Ascending aorta (tissue), 2 donors: ENCODE measurements around the gene PADI3. TPM values are rescaled to one million over a fixed set of nuclear protein-coding genes. Genes with fewer than 3 reads are reported as not detected.

ENCODE experiments used
- DNase-seq, 2 donors: peaks; one replicate each; pipeline ENCODE4 v3.0.0-alpha.2; 2019; ENCODE audit warnings: low spot score in 2 of 2
- H3K27ac ChIP-seq, 2 donors: fragments of 200-600 bp; sonication (generic); one replicate each; pipeline ENCODE4 v1.5.1; 2016 to 2017; ENCODE audit warnings: mild to moderate bottlenecking in 1 of 2
- H3K27me3 ChIP-seq: fragments of 200-600 bp; sonication (generic); one replicate; pipeline ENCODE4 v1.5.1; 2017
- H3K36me3 ChIP-seq, 2 donors: fragments of 200-600 bp; sonication (generic); one replicate each; pipeline ENCODE4 v1.5.1; 2016
- H3K4me1 ChIP-seq, 2 donors: fragments of 200-600 bp; sonication (generic); one replicate each; pipeline ENCODE4 v1.5.1; 2016 to 2017; ENCODE audit warnings: mild to moderate bottlenecking in 1 of 2
- H3K4me3 ChIP-seq, 2 donors: fragments of 200-600 bp; sonication (generic); one replicate each; pipeline ENCODE4 v1.5.1; 2016 to 2017; ENCODE audit warnings: mild to moderate bottlenecking in 1 of 2
- H3K9me3 ChIP-seq, 2 donors: fragments of 200-600 bp; sonication (generic); one replicate each; pipeline ENCODE4 v1.5.1; 2016
- intact Hi-C: fragments of 100-400 bp; cut with DNase I; formaldehyde crosslinking; loops from one replicate; pipeline ENCODE4 v1.15.1; 2023
- total RNA-seq: library from RNA; depleted of rRNA; stranded (reverse); fragments of >200 nt; gene quantifications from one replicate; pipeline ENCODE4 v1.1.0, GENCODE V29; 2016
- TF ChIP-seq, protein P1 (sequence below), 3 experiments: fragments of 200-600 bp in 2 of 3; fragments of 450-650 bp in 1 of 3; sonication (generic) in 2 of 3; IDR thresholded peaks; one replicate each; pipeline ENCODE4 v1.5.1; 2016 to 2019; ENCODE audit warnings: antibody characterized with exemption in 3 of 3, mild to moderate bottlenecking in 1 of 3, moderate library complexity in 1 of 3

The PADI3 gene
- total RNA-seq, 1 donor from 2014 or later: not detected

DNA sequence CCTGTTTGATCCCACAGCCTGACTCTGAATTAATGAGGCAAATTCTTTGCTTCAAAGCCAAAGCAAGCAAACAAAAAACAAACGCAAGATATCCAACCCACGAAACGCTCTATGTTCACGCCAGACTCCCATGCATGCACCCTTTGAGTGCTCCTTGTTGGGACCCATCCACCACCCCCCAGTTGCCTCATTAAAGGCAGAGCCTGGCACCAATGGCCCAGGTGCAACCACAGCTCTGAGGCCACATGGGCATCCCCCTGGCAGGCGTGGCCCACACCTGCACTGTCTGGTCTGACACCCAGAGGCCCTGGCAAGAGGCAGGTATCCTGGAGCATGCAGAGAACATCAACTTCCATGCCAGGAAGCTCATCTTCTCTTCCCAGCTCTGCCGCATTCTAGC lies 58.0 kb downstream of the PADI3 start:
- Histone ChIP-seq H3K9me3 (peaks cover 0 to 2% of the 10 kb centered on the region in 2 donors), H3K4me3 (no peak overlapping the region), H3K36me3 (no peaks in the 10 kb centered on the region), H3K27ac (no peak overlapping the region), H3K27me3 (no peaks in the 10 kb centered on the region), H3K4me1 (no peaks in the 10 kb centered on the region)
- DNase-seq: no peak
- intact Hi-C loops: no loop called here
- TF ChIP-seq, protein P1, sequence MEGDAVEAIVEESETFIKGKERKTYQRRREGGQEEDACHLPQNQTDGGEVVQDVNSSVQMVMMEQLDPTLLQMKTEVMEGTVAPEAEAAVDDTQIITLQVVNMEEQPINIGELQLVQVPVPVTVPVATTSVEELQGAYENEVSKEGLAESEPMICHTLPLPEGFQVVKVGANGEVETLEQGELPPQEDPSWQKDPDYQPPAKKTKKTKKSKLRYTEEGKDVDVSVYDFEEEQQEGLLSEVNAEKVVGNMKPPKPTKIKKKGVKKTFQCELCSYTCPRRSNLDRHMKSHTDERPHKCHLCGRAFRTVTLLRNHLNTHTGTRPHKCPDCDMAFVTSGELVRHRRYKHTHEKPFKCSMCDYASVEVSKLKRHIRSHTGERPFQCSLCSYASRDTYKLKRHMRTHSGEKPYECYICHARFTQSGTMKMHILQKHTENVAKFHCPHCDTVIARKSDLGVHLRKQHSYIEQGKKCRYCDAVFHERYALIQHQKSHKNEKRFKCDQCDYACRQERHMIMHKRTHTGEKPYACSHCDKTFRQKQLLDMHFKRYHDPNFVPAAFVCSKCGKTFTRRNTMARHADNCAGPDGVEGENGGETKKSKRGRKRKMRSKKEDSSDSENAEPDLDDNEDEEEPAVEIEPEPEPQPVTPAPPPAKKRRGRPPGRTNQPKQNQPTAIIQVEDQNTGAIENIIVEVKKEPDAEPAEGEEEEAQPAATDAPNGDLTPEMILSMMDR (IDR thresholded peaks at IDR 0.05): no peak

DNA sequence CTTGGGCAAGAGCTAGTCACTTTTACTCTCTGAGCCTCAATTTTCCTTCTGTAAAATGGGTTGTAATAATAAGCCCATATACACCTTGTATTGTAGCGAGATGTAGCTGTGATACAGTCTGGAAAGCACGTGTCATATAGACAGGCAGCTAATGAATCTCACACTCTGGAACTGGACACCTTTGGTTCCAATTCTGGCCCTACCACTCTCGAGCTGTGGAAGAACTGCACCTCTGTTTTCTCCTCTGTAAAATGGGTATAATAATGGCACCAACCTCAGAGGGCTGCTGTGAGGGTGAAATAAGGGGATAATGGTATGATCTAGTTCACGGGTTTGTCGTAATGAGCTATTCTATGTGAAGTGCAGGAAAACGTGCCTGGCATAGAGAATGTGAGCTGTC lies 58.4 kb downstream of the PADI3 start:
- Histone ChIP-seq H3K9me3 (no peaks in the 10 kb centered on the region), H3K27me3 (no peaks in the 10 kb centered on the region), H3K4me1 (no peaks in the 10 kb centered on the region), H3K4me3 (no peak overlapping the region), H3K36me3 (no peaks in the 10 kb centered on the region), H3K27ac (no peak overlapping the region)
- intact Hi-C loops: no loop called here
- TF ChIP-seq, protein P1 (IDR thresholded peaks at IDR 0.05): no peak
- DNase-seq: no peak

GRCh38 chr1:17307946-17308345 lies 59.0 kb downstream of the PADI3 start, which contains the start of gene PADI4:
Gene PADI4 (plus strand): TSS chr1:17308197. CDS start chr1:17308223, 26 bp downstream.
- intact Hi-C loops: no loop called here
- TF ChIP-seq, protein P1 (IDR thresholded peaks at IDR 0.05): no peak
- no peak for DNase-seq
- Histone ChIP-seq H3K36me3 (no peaks in the 10 kb centered on the region), H3K27me3 (no peaks in the 10 kb centered on the region), H3K4me1 (no peaks in the 10 kb centered on the region), H3K27ac (no peak within 1 kb of the TSS), H3K9me3 (no peaks in the 10 kb centered on the region), H3K4me3 (no peak within 1 kb of the TSS)

DNA sequence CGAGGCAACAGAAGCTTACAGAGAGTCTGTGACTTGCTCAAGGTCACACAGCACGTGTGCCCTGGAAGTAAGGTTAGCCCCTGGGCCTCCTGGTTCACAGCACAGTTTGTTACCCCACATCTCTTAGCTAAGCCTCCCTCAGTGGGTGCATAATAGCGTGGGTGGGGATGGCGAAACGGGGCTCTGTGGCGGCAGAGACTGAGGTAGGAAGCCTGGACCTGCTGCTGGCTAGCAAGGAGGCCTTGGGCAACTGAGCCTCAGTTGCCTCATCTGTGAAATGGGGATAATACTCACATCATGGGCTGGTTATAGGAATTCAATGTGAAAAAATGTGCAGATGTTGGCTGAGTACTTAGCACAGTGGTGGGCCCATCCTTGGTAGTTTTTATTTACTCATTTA lies 59.7 kb downstream of the PADI3 start:
- no peaks in the 10 kb centered on the region for H3K9me3 ChIP-seq
- intact Hi-C loops: no loop called here
- no peak for DNase-seq
- no peaks in the 10 kb centered on the region for H3K36me3 ChIP-seq
- H3K27ac ChIP-seq: no peak overlapping the region
- no peaks in the 10 kb centered on the region for H3K4me1 ChIP-seq
- H3K27me3 ChIP-seq: no peaks in the 10 kb centered on the region
- TF ChIP-seq, protein P1 (IDR thresholded peaks at IDR 0.05): no peak
- H3K4me3 ChIP-seq: no peak overlapping the region

GRCh38 chr1:17309426-17310067 lies 60.6 kb downstream of the PADI3 start:
- no peaks in the 10 kb centered on the region for H3K9me3 ChIP-seq
- H3K36me3 ChIP-seq: no peaks in the 10 kb centered on the region
- no peak overlapping the region for H3K4me3 ChIP-seq
- no peak overlapping the region for H3K27ac ChIP-seq
- TF ChIP-seq, protein P1 (IDR thresholded peaks at IDR 0.05): no peak
- H3K27me3 ChIP-seq: no peaks in the 10 kb centered on the region
- intact Hi-C loops: no loop called here
- H3K4me1 ChIP-seq: no peaks in the 10 kb centered on the region
- DNase-seq: no peak
